MM.1S (cell line): ENCODE results near the gene FDX1.

Experiments
- DNase-seq: peaks from one replicate; pipeline ENCODE4 v3.0.0-alpha.2; 2015
- H2AFZ ChIP-seq: fragments of 300-600 bp; sonication (generic); 2 replicates; pipeline ENCODE4 v1.6.0; 2016; ENCODE audit warnings: antibody characterized with exemption, low read length
- H3F3A ChIP-seq: fragments of 300-600 bp; sonication (generic); 2 replicates; pipeline ENCODE4 v1.6.1; 2016; ENCODE audit warnings: mild to moderate bottlenecking, antibody characterized with exemption, low read length, moderate library complexity, mixed read lengths; ENCODE audit not compliant: insufficient read depth
- H3K27ac ChIP-seq: fragments of 300-600 bp; sonication (generic); 2 replicates; pipeline ENCODE4 v1.5.1; 2016; ENCODE audit warnings: mild to moderate bottlenecking, low read length
- H3K27me3 ChIP-seq: fragments of 300-600 bp; sonication (generic); replicated peaks from 2 replicates; pipeline ENCODE4 v1.6.0; 2016; ENCODE audit warnings: low read length; ENCODE audit not compliant: insufficient read depth
- H3K36me3 ChIP-seq: fragments of 300-600 bp; sonication (generic); replicated peaks from 2 replicates; pipeline ENCODE4 v1.6.1; 2016; ENCODE audit warnings: mild to moderate bottlenecking, low read length, mixed read lengths; ENCODE audit not compliant: insufficient read depth
- H3K4me1 ChIP-seq: fragments of 300-600 bp; sonication (generic); 2 replicates; pipeline ENCODE4 v1.6.1; 2016; ENCODE audit warnings: low read length, mixed read lengths
- H3K4me2 ChIP-seq: fragments of 300-600 bp; sonication (generic); 2 replicates; pipeline ENCODE4 v1.6.0; 2016; ENCODE audit warnings: low read depth, low read length
- H3K4me3 ChIP-seq: fragments of 300-600 bp; sonication (generic); 2 replicates; pipeline ENCODE4 v1.5.1; 2016; ENCODE audit warnings: low read length, mixed read lengths
- H3K79me2 ChIP-seq: fragments of 300-600 bp; sonication (generic); 2 replicates; pipeline ENCODE4 v1.6.1; 2016; ENCODE audit warnings: mixed run types, low read length, mixed read lengths
- H3K9ac ChIP-seq: fragments of 300-600 bp; sonication (generic); 2 replicates; pipeline ENCODE4 v1.6.1; 2016; ENCODE audit warnings: low read length, mixed read lengths
- H3K9me2 ChIP-seq: fragments of 300-600 bp; sonication (generic); replicated peaks from 2 replicates; pipeline ENCODE4 v1.6.1; 2016; ENCODE audit warnings: mild to moderate bottlenecking, low read length, mixed read lengths; ENCODE audit not compliant: insufficient read depth
- H3K9me3 ChIP-seq: fragments of 300-600 bp; sonication (generic); replicated peaks from 2 replicates; pipeline ENCODE4 v1.6.1; 2016; ENCODE audit warnings: mild to moderate bottlenecking, low read length, mixed read lengths; ENCODE audit not compliant: insufficient read depth
- H4K20me1 ChIP-seq: fragments of 300-600 bp; sonication (generic); 2 replicates; pipeline ENCODE4 v1.6.1; 2016; ENCODE audit warnings: mild to moderate bottlenecking, low read length, moderate library complexity, mixed read lengths; ENCODE audit not compliant: insufficient read depth
- EZH2 ChIP-seq: fragments of 300-600 bp; sonication (generic); optimal IDR thresholded peaks from 2 replicates; pipeline ENCODE3; 2017; ENCODE audit warnings: low read depth, mild to moderate bottlenecking, antibody characterized with exemption, low read length, mixed read lengths
- EZH2phosphoT487 ChIP-seq: fragments of 300-600 bp; sonication (generic); IDR thresholded peaks from 2 replicates; pipeline ENCODE4 v1.6.1; 2018; ENCODE audit warnings: antibody characterized with exemption, low read length
- TF ChIP-seq, protein P1 (sequence below): fragments of 300-600 bp; sonication (generic); IDR thresholded peaks from 2 replicates; pipeline ENCODE4 v1.5.1; 2016; ENCODE audit warnings: antibody characterized with exemption, low read length, mixed read lengths

The FDX1 gene

DNA sequence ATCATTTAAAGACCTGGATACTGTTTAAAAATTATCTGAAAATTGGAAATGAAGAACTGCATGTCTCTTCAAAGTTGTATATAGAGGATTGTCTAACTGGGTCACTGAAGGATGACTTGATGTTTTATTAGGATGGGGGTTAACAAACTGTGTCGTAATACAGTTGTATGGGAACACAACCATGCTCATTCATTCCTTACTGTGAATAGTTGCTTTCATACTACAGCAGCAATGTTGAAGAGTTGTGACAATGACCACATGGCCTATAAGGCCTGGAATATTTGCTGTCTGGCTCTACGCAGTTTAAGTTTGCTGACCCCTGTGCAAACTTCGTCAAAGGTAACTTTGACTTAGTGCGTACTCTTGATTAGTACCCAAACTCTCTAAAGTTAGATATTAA lies 38.4 kb downstream of the FDX1 start:
- no peak for DNase-seq
- Histone ChIP-seq H3F3A (no peaks in the 10 kb centered on the region), H3K36me3 (no peaks in the 10 kb centered on the region), H3K9me3 (no peaks in the 10 kb centered on the region), H2AFZ (no peak overlapping the region), H3K4me2 (no peak overlapping the region), H3K4me3 (no peak overlapping the region), H4K20me1 (no peaks in the 10 kb centered on the region), H3K9ac (no peak overlapping the region), H3K79me2 (no peaks in the 10 kb centered on the region), H3K27ac (no peak overlapping the region), H3K4me1 (no peaks in the 10 kb centered on the region), H3K27me3 (no peaks in the 10 kb centered on the region), H3K9me2 (no peaks in the 10 kb centered on the region)
- TF ChIP-seq, protein P1, sequence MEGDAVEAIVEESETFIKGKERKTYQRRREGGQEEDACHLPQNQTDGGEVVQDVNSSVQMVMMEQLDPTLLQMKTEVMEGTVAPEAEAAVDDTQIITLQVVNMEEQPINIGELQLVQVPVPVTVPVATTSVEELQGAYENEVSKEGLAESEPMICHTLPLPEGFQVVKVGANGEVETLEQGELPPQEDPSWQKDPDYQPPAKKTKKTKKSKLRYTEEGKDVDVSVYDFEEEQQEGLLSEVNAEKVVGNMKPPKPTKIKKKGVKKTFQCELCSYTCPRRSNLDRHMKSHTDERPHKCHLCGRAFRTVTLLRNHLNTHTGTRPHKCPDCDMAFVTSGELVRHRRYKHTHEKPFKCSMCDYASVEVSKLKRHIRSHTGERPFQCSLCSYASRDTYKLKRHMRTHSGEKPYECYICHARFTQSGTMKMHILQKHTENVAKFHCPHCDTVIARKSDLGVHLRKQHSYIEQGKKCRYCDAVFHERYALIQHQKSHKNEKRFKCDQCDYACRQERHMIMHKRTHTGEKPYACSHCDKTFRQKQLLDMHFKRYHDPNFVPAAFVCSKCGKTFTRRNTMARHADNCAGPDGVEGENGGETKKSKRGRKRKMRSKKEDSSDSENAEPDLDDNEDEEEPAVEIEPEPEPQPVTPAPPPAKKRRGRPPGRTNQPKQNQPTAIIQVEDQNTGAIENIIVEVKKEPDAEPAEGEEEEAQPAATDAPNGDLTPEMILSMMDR: no peak
- TF ChIP-seq EZH2 (no peak), EZH2phosphoT487 (no peak)

DNA sequence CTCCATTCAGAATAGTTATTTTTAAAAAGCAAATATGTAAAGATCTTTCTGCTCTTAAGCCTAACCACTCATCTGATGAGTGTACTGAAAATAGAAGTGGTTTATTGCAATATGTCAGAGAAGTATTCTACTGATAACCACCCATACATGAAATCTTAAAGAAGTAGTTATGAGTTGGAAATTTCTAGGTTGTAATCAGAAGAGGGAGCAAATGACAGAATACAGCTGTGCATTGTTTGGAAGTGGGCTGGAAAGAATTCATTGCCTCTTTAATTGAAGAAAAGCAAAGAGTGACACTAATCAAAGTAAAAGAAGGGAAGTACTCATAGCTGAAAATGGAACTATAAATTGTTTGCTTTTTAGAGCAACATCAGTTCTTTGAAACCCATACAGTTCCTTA lies 39.4 kb downstream of the FDX1 start:
- Histone ChIP-seq H3K27ac (no peak overlapping the region), H3K4me1 (no peaks in the 10 kb centered on the region), H4K20me1 (no peaks in the 10 kb centered on the region), H3K9ac (no peak overlapping the region), H3K27me3 (no peaks in the 10 kb centered on the region), H3K9me3 (no peaks in the 10 kb centered on the region), H3K4me3 (no peak overlapping the region), H3K79me2 (no peaks in the 10 kb centered on the region), H3K4me2 (no peak overlapping the region), H3K9me2 (no peaks in the 10 kb centered on the region), H3F3A (no peaks in the 10 kb centered on the region), H3K36me3 (no peaks in the 10 kb centered on the region), H2AFZ (no peak overlapping the region)
- TF ChIP-seq, protein P1: no peak
- no peak for TF ChIP-seq EZH2
- TF ChIP-seq EZH2phosphoT487: no peak
- DNase-seq: no peak

DNA sequence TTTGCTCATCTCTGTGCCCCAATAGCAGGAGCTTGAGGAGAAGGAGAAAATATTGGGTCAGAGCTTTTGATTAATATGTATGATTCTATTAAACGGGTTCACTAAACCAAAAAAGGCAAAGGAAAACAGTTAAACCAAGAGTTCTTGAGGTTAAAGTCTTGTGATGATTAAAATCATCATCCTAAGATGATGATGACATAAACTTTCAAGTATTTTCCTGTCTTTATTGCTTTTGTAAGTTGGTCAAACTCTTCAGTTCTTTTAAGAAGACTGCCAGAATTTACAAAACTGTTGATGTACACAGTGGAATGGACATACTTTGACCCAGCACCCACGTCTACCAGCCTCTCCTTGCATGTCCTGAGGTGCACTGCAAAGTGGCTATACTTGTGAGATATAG lies 41.0 kb downstream of the FDX1 start:
- no peaks in the 10 kb centered on the region for H3K79me2 ChIP-seq
- H3F3A ChIP-seq: no peaks in the 10 kb centered on the region
- H3K4me1 ChIP-seq: no peaks in the 10 kb centered on the region
- no peaks in the 10 kb centered on the region for H4K20me1 ChIP-seq
- no peak for TF ChIP-seq EZH2
- TF ChIP-seq EZH2phosphoT487: no peak
- TF ChIP-seq, protein P1: no peak
- H3K4me2 ChIP-seq: no peak overlapping the region
- no peak overlapping the region for H2AFZ ChIP-seq
- no peak for DNase-seq
- H3K27me3 ChIP-seq: no peaks in the 10 kb centered on the region
- no peaks in the 10 kb centered on the region for H3K9me3 ChIP-seq
- no peak overlapping the region for H3K9ac ChIP-seq
- H3K36me3 ChIP-seq: no peaks in the 10 kb centered on the region
- no peaks in the 10 kb centered on the region for H3K9me2 ChIP-seq
- H3K27ac ChIP-seq: no peak overlapping the region
- no peak overlapping the region for H3K4me3 ChIP-seq
